GM19025 (cell line): Measurements from ENCODE around the gene MLLT6.
A peak's percentile ranks its signal among the peaks of the same experiment; 100 is the strongest.
"Not testable (repeated sequence)": the region's sequence is repeated elsewhere in the genome, so short reads cannot be mapped to it uniquely, and the experiment has no call there.

Source experiments
- ATAC-seq: cut with Tn5 transposase; IDR thresholded peaks from one replicate; pipeline ENCODE4 v1.9.1; 2021; ENCODE audit warnings: mild to moderate bottlenecking, low read depth, moderate library complexity; ENCODE audit not compliant: unreplicated experiment

Gene MLLT6

DNA sequence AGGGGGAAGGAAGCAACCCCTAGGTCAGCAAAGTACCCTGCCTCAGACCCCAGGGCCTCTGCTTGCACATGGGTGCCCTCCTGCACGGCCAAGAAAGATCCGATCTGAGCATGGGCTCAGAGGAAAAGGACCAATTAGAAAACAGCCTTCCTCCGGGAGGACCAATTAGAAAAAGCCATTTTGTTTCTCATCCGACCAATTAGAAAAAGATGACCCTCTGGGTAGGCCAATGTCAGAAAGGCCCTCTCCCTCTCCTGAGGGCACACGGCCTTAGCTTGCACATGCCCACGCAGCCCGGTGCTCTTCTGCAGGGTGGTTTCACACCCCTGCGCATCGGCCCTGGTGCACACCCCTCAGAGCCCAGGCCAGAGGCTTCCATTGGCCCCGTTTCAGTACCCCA is 20.0 kb downstream of the MLLT6 start:
- ATAC-seq = no peak

DNA sequence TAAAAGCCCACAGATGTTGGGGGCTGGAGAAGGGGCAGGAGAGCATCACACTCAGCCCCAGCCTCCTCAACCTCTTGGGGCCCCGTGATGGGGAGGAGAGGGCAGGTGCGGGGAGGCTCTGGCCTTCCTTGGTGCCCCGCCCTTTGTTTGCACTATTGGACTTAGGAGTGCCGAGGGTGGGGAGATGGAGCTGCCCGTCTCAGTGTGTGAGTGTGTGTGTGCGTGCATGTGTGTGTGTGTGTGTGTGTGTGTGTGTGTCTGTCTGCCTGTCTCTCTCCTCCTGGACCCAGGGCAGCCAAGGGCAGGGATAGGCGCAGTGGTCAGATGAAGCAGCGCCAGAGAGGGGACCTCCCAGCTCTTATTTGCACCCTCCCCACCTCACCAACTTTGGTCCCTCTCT is 21.1 kb downstream of the MLLT6 start:
- ATAC-seq = not testable (repeated sequence)

DNA sequence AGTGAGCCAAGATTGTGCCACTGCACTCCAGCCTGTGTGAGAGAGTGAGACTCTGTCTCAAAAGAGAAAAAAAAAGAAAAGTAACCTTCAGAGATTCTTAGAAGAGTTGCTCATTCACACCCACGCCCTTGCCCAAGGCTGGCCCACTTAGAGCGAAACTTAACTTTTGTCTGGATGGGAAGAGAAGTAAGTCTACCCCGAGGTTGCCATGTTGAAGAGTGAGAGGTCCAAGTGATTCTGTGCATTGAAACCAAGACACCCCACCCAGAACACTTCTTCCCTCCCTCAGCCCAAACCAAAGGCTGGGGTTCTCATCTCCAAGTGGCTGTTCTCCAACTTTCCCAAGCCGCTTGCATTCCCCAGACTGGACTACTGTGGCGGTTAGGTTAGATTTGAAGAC is 22.7 kb downstream of the MLLT6 start:
- no peak for ATAC-seq

DNA sequence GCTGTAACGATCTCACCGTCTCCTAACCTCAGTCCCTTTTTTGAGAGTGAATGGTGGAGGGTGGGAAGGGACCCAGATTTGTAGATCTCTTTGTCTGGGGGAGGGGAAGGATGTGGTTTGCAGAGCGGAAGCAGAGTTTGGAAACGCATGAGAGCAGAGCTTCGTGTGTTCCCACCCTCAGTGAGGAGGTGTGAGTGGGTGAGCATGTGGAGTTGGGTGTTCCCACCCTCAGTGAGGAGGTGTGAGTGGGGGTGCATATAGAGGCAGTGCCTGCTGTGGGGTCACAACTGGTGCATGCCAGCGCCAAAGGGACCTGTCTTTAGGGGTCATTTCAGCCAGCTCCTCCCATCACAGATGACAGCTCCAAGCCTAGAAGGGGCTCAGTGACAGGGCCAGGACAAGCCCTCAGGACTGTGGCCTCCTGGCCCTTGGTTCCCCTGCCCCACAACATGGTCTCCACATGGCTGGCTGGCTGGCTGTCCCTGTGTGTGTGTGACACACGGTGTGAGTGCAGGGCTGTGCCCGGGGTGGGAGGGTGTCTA is 23.3 kb downstream of the MLLT6 start:
- no peak for ATAC-seq

DNA sequence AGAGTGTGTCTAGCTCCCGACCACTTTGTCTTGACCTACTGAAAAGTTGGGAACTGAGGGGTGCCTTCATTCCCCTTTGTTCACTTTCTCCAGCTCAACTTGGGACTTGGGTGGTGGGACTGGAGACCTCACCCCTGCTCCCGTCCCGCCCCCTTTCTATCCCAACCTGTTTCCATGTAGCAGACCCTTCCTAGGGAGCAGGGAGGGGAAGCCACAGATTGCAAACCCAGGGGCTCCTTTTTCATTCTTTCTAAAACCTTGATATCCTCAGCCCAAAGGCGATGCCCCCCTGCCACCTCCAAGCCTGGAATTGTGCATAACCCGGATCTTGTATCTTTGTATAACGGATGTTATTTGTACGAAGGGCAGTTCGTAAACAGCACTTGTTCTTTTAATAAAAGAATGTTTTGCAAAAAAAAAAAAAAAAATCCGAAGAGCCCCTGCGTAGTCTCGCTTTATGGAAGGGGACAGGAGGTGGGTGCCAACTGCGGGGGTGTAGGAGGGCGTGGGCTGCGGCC is 24.4 kb downstream of the MLLT6 start:
- no peak for ATAC-seq

DNA sequence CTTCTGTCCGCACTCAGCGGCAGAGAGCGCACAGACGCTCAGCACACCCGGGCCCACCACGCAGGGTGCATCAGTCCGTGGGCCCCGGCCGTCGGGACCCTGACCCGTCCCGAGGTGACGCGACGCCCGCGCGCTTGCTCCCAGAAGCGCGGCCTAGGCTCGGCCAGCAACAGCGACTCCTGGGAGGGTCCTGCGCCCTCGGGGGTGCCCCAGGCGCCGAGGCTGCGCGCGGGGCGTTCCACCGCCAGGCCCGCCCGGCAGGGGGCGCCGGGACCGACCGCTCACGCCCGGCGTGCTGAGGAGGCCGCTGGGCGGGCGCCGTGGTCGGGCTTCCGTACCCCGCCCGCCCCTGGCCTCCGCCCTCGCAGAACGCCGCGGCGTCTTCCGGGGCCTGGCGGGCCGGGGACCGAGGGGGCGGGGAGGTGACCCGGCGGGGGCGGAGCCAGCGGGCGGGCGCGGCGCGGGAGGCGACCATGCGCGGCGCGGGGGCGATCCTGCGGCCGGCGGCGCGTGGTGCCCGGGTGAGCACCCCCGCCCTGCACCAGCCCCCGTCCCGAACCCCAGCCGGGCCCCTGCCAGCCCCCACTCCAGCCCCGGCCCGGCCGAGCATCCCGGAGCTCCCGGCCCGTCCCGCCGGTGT is 24.9 kb downstream of the MLLT6 start, which contains the start of gene CISD3:
TSS of gene CISD3 (plus strand) at position 456 of the 640 bp plus-strand sequence. CDS start at position 474, 18 bp downstream.
- peak; percentile 82 for ATAC-seq

DNA sequence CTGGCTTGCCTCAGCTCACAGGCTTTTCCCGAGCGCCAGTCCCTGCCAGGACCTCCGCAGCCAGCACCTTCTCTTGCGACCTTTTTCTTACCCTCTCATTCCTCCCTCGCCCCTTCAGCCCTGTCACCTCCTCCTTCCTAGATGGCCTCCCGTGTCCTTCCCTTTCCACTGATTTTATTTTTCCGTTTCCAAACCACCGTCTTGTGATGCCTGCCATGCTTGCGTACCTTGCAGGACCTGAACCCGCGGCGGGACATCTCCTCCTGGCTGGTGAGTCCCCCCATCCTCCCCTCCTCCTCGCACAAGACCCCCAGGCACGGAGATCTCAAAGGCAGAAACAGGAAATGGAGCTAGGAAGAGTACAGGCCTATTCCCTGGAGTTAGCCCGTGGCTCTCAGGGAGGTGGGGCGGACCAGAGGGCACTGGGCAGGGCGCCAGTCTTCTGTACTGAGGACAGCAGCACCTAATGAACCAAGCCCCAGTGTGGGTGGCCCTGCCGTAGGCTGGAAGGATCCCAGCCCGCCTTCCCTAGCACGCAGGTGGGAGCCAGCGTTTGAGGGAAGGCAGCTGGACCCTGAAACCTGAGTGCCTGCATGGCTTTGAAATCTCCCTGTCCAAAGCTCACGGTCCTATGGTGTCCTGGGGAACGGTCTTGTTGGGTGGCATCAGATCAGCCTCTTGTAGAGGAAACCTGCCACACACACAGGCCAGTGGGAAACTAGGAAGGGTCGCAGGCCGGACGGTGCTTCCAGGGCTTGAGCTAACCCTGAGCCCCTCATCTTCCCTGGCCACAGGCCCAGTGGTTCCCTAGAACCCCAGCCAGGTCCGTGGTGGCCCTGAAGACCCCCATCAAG is 25.7 kb downstream of the MLLT6 start:
- ATAC-seq = no peak

DNA sequence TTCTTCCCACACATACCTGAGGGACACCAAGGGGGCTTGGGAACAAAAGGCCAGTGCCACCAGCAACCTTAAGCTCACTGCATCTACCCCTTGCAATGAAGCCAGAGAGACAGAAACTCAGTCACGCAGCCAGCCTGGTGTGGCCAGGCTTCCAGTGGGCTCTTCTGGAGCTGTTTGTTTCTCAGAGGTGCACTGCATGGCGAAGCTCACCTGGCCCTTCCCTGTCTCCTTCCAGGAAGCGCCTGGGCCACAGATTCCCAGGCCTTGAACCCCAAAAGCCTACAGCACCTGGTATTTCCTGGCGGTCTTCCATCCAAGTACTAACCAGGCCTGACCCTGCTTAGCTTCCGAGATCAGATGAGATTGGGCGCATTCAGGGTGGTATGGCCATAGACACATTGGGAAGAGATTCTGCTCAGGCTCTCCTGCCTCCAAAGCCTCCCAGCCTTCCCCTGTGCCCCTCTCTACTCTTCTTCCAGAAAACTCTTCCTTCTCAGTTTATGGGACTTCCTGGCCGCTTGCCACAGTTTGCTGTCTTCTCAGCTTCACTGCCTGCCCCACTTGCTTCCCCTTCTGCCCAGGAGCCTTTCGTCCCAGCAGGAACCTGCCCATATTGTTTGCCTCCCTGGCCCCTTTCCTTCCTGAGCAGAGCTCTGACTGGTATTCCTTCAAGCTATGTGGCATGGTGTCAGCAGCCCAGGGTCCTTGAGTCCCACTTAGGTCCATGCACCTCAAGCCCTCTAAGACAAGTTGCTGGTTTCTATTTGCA is 26.6 kb downstream of the MLLT6 start:
- ATAC-seq = no peak

DNA sequence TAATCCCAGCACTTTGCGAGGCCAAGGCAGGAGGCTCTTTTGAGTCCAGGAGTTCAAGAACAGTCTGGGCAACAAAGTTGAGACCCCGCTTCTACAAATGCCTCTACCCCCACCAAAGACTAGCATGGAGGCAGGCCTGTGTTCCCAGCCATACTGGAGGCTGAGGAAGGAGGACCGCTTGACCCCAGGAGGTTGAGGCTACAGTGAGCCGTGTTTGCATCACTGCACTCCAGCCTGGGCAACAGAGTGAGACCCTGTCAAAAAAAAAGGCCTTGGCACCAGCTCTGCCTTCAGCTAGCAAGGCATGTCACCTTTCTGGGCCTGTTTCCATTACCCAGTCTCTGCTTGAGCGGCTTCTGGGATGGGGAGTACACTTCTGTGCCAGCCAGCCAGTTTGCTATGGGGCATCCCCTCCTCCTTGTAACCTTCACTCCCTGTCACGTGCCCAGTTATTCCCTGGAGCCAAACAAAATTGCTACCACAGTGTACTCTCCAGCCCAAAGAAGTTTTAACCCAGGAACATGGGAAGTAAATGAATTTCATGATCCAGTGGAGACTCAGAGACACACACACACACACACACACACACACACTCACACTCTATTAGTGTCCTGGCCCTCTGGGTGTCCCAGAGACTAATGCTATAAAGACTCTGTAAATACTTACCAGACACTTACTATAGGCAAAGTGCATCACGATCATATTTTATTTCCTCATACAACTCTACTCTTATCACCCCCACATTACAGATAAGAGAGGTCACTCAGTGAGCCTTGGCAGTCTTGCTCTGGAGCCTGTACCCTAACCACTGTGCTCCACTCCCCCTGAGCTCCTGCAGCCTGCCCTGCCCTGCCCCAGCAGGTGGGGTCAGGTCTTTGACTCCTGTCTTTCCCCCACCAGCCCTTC is 27.6 kb downstream of the MLLT6 start:
- ATAC-seq = no peak

DNA sequence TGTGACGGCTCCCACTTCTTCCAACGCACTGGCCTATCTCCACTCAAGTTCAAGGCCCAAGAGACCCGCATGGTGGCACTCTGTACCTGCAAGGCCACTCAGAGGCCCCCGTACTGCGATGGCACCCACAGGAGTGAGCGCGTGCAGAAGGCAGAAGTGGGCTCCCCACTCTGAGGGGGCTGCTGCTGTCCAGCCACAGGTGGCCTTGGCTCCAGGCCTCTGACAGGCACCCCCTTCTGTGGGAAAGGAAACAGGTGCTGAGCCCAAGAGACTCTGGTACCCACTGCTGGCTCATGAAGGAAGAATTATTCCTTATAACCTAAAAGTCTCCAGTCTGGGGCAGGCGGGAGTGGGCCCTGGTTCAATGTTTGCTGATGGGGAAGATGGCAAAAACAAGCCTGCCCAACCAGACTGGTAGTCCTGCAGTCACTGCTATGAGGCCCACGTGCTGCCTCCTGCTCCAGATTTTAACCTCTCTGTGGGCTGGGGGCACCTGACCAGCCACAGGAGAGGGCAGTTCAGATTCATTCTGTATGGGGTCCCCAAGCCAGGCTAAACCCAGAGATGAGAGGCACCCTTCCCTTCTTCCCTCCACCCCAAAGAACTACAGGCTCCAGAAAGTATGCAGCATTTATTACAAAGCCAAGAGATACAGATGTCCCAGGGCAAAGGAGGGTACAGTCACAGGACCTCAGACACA is 28.4 kb downstream of the MLLT6 start:
- no peak for ATAC-seq

DNA sequence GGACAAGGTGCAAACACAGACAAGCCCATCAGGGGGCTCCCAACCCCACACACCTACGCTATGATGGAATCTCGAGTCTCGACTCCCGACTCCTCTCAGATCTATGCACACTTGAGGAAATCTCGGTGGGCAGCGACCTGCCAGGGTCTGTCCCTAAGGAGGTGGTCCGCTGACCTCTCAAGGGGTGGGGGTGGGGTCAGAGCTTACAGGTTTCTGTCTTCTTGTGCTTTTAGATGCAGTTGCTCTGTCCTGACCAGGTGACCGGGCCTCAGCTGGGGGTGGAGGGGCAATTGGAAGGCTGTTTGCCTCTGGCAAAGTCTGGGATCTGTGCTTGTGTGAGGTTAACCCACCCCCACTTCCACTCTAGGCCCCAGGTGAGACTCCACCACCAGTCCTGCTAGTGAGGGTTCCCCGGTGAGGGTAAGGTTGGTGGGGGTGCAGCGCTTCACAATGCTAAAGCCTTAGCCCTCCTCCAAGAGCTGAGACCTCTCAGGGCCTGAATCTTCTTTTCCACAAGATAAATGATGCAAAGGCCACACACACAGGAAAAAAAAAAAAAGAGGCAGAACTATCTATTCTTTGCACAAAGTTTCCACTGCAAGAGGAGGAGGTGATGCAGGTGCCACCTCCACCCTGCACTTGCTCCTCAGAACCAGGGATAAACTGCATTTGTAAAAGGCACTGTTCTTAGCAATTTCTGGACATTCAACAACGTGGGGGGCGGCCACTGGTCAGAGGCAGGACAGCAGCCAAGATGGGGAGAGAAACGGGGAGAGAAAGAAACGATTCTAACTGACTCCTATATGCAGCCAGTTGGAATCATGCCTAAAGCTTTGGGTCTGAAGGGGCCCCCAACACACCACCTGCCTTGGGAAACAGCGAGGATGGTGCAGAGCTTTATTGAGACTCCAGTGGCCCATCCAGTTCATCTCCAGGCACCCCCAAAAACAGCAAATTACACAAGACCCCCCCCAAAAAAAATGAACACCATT is 29.2 kb downstream of the MLLT6 start:
- no peak for ATAC-seq

DNA sequence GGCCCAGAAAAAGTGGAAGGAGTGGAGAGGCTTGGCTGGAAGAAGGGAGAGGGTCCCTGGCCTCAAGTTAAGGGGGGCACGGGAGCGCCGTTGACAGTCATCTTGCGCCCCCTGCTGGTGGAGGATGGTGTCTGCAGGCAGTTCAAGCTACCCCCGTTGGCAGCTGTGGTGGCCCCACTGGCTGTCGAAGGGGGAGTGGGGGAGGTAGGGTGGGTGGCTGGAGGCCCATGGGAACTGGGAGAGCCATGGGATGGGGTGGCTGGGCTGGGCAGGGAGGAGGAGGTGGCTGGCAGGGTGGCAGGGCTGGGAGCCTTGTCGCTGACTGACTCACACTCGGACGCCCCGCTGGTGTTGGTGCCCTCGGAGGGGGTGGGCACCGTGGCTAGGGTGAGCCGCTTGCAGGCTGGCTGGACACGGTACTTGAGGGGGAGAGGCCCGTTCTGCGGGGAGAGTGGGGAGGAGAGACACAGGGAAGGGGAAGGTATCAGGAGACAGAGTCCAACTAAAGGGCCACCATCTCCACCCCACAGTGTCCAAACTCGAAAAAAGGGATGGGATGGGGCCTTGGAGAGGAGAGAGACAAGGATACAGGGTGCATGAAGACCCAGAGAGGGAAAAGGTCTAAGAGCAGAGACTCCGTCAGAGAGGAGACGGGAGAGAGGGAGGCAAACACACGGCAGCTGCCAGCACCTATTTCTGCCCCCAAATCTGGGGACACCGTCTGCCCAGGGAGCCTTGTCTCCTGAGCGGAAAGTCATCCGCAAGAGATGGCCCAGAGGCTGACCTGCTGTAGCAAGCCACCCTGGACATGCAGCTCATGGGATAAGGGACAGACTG is 30.3 kb downstream of the MLLT6 start:
- ATAC-seq = no peak

DNA sequence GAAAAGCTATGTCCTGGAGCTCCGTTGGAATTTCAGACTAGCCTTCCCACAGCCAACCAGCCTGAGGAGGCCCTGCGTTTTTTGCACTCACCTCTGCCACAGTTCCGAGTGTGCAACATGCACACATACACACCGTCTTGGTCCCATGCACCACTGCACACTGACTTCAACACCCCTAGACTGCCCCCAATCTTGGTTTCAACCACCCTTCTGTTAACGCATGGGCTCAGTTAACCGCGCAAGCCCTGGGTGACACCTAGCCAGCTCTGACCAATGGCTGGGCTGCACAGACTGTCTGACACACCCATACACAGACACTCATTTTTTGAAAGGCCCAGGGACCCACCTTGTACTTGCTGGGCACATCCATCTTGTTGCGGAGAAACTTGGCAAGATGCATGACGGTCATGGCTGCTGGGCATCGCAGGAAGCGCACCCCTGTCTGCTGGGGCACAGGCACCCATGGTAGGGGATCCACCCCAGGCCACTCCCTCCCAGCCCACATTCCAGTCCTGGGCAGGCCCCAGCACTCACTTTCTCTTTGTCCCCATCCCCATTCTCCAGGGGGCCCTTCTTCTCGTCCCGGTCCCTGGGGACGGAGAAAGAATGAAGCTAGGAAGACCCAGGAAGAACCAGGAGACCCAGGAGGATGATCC is 33.1 kb downstream of the MLLT6 start:
- ATAC-seq = no peak

DNA sequence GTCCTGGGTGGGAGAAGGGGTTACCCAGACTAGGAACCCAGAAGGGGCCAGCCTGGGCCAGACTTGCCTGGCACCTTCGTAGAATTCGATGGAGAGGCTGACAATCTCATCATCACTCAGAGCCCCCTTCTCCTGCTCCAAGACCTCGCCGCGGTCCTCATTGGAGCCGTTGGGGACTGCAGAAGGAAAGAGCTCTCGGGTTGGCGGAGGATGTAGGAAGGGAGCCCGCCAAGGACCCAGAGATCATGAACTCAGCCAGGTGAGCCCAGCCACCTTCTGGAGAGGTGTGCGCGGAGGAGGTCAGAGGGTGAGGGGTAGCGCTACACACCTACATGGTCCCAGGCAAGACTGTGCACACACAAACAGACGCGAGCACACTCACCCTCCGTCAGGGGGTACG is 33.6 kb downstream of the MLLT6 start:
- no peak for ATAC-seq

DNA sequence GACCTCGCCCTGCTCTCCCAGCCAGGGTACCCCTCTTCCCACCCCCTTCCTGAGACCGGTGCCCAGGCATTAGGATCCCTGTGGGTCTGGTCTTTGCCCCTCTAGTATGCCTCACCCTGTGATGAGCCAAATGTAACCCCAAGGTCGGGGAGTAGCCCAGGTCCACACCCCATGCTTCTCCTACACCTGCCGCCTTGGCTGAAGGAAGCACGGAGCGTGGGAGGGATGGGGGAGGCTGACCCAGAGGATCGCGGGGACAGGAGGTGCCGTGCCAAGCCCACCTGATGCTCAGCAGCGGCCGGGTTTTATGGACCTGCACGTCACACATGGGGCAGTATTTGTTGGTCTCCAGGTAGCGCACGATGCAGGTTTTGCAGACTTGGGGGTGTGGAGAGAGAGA is 34.2 kb downstream of the MLLT6 start:
- ATAC-seq = no peak

DNA sequence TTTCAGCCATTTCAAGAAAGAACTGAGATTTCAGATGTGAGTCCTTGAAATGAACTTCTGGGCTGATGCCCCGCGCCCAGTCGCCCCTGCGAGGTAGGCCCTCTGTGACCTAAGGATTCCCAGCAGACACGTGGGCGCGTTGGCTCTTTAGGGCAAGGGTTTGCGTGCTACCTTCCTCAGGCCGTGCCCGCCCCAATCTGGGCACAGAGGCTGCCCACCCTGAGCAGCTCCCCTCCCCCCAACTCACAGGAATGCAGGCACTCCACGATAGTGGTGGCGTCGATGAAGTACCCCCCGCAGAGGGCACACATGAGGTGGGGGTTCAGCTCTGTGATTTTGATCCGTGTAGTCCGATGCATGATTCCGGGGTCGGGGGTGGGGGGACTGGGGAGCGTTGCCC is 35.0 kb downstream of the MLLT6 start:
- ATAC-seq = no peak

DNA sequence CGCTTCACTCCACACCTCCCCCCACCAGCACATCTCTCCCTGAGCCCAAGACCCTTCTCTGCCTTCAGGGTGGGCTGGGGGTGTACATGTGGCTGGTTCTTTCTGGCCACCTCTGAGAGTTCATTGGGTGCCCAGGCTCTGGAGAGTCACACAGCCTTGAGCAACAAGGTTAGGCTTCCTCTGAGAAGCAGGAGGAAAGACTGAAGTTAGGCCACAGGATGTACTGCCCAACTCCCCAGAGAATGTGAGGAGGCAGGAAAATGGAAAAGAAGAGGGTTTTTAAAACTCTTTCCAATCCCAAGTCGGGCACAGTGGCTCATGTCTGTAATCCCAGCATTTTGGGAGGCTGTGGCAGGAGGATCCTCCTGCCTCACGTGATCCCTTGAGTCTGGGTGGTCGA is 35.7 kb downstream of the MLLT6 start:
- no peak for ATAC-seq
